NCI-H2107 treated with DMSO at 0.1 percent for 48 hours (cell line): ENCODE data around the gene SLC18A2.
"Not testable (repeated sequence)": the region's sequence is repeated elsewhere in the genome, so short reads cannot be mapped to it uniquely, and the experiment has no call there.

Experiments
- DNase-seq: peaks from one replicate; lab custom pipeline; 2025; ENCODE audit not compliant: unreplicated experiment; lab: John Stamatoyannopoulos, UW

Gene SLC18A2

DNA sequence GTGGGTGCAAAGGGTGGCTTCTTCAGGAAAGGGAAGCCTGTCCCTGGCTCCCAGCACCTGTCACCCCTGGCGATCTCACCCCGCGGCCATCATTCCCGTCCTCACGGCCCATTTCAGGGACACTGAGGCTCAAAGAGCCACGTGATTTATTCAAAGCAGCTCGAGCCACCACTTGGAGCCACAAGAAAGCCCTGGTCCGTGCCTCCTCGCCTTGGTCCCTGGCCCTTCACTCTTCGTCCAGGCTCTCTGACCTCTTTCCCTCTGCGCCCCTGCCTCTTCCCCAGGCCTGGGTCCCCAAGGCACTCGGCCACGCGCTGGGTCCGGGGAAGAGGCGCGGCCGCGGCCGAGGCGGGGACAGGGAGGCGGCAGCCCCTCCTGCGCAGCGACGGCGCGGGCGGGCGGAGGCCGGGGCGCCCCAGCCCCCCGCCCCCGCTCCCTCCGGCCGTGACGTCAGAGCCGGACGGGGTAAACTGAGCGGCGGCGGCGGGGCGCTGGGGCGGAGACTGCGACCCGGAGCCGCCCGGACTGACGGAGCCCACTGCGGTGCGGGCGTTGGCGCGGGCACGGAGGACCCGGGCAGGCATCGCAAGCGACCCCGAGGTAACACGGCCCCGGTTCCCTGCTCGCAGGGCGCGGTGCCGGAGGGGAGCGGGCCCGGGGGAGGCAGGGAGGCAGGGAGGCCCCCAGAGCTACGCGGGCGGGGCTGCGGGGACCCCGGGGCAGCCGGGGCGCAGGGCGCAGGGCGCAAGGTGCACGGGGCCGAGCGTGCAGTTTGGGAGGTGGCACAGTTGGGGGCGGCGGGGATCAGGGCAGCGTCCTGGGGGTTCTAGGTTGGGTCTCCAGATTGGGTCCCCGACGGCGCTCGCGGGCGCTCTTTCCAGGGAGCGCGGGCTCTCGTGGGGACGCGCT, at the start of gene SLC18A2:
TSS of gene SLC18A2 (plus strand) at position 494 of the 909 bp plus-strand sequence. CDS start 580 bp downstream, outside the sequence.
- no peak for DNase-seq

DNA sequence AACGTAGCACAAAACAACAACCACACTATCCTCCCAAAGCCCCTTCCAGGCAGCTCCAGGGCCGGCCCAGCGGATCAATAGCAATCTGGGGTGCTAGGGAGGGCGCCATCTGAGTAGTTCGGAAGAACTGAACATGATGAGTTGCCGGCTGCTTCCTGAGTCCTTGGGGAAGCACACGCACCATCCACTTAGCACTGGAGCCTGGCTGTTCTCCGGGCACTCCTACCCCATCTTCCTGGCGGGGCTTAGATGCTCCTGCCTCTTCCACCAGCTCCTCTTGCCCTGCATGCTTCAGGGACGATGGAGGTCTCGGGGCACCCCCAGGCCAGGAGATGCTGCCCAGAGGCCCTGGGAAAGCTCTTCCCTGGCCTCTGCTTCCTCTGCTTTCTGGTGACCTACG, 43.7 kb upstream of the SLC18A2 start, which contains the start of gene KCNK18:
TSS of gene KCNK18 (plus strand) at position 301 of the 400 bp plus-strand sequence. CDS start at position 301, 0 bp downstream.
- DNase-seq: no peak

DNA sequence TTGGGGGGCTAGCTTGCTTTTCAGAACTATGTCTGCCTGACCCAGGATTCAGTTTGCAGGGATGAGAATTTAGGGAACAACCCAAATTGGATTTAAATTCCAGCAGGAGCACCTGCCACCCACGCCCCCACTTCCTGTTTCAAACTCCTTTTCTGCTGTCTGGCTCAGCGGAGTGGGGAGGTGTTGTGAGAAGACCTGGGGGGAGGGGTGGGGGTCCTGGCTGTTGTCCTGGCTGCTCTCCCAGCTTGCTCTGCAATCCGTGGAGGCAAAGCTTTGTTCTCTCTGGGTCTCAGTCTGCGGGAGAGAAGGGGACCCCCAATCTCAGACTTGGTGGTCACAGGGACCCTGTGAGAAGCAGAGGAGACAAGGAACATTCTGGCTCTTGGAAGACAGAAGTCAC, 42.8 kb upstream of the SLC18A2 start:
- no peak for DNase-seq

DNA sequence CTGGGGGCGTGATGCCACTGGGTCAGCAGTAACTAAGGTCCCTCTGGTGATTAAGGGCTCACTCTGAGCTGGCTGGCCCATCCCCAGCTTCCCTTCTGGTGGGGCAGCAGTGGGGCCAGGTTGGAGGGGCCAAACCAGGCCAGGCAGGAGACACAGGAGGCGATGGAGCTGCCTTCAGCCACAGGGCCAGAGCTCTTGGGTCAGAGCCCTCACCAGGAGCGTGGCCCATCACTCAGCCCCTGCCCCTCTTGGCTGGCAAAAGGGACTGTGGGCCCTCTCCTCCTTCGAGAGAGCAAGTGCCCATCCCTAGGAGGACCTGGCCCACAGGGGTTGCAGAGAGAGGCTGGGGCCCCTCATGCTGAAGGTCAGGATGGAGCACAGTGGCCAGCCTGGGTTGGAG, 39.1 kb upstream of the SLC18A2 start:
- DNase-seq: no peak

DNA sequence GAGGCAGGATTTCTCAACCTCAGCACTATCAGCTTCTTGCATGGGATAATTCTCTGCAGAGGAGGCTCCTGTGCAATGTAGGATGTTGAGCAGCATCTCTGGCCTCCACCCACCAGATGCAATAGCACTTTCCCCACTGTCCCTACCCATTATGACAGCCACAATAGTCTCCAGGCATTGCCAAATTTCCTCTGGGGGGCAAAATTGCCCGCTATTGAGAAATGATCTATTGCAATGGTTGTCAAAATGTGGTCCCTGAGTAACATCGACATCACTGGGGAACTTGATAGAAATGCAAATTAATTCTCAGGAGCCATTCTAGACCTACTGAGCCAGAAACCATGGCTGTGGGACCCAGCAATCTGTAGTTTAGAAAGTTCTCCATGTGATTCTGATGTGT, 36.6 kb upstream of the SLC18A2 start:
- DNase-seq: no peak

DNA sequence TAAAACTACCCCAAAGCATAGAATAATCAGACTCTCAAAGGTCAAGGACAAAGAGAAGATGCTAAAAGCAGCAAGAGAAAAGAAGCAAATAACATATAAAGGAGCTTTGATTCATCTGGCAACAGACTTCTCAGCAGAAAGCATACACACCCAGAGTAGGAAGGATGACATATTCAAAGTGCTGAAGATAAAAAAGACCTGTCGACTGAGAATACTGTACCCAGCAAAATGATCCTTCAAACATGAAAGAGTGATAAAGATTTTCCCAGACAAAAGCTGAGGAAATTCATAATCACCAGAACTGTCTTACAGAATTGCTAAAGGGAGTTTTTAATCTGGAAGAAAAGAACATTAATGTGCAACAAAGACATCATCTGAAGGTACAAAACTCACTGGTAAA, 28.7 kb upstream of the SLC18A2 start:
- no peak for DNase-seq

DNA sequence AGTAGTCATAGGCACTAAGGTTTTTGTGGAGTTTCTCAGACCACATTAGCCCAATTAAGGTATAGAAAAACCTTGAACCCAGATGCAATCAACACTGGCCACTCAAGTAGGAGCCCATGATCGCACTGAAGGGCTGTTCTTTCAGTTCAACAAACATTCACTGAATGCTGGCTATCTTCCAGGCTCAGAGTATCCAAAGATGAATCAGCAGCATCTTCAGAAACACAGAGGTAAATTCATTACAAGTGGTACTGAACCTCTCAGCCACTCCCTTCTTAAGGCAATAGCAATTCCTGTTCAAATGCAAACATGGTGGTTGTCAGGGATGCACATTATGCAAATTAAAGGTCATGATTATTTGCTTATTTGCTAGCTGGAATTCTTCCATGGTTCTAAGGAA, 26.5 kb upstream of the SLC18A2 start:
- DNase-seq: no peak

DNA sequence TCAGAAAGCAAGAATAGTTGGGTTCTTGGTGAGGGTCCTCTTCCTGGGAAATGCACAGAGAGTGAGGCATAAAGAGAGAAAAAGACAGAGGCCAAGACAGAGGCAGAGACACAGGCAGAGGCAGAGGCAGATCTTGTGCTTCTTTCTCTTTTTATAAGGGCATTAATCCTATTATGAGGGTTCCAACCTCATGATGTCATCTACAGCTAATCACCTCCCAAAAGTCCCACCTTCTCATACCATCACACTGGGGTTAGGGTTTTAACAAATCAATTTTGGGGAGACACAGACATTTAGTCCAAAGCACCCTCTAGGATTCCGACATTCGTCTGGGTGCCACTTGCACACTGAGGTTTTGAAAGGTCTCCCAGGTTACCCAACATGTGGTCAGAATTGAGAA, 25.8 kb upstream of the SLC18A2 start:
- no peak for DNase-seq

DNA sequence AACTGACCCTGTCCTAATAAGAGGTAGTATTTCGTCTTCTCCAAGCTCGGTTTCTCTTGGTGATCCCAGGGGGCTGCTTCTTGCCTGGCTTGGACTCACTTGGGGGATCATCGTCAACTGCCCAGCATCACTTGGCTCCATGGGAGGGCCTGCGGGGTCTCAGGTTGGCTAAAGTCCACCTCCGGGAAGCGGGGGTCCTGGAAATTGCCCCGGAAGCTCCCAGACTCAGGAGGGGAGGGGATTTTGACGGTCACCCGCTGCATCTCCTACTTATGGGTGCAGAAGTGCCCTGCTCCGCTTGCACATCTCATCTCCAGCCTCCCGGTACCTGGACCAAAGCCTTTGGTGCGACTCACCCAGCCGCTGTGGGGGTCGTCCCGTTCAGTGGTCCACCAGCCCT, 24.9 kb upstream of the SLC18A2 start:
- DNase-seq: no peak

DNA sequence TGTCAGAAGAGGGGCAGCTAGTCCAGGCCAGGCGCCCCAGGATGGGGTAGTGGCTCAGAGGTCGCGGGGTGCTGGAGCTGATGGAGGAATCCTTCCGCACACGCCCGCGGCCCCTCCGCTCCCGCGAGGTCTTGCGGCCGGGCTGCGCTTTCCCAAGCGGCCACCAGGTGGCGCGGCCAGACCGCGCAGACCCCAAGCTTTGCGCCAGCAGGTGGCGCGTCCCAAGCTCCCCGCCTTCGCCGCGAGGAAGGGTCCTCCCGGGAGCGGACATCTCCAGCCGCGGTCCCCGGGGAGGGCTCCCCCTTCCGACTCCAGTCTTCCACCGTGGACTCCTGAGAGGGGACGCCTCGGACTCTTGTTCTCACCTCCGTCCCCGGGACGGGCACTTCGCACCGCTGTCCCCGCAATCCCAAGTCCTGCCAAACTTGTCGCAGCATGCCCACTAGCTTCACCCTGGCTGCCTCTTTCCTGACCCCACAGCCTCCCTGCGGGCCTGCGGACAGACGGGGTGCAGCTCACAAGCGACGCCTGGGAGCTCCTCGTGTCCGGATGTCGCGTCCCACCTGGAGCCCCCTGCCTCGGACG, 24.2 kb upstream of the SLC18A2 start:
- no peak for DNase-seq

DNA sequence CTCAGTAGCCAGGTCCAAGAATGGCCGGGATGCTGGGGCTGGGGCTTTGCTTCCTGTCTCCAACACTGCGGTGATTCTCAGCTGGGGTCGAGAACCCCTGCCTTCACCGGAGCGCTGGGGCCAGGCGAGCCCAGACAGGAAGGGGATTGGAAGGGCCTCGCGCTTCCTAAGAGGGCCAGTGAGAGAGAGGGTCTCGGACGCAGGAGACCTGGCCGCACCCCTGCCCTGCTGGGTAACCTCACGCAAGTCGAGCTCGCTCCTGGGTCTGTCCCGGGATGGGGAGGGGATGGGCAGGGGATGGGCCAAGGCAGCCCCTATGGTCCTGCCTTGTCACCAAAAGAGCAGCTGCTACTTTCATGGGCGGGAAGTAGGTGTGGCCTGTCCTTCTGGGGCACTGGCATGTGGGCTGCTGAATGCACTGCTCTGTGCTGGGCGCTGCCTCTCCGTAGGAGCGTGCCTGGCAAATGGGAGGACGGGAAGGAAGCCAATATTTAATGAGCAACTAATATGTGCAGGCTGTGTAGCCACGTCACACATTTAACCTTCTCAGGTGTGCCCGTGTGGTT, 23.6 kb upstream of the SLC18A2 start:
- no peak for DNase-seq

DNA sequence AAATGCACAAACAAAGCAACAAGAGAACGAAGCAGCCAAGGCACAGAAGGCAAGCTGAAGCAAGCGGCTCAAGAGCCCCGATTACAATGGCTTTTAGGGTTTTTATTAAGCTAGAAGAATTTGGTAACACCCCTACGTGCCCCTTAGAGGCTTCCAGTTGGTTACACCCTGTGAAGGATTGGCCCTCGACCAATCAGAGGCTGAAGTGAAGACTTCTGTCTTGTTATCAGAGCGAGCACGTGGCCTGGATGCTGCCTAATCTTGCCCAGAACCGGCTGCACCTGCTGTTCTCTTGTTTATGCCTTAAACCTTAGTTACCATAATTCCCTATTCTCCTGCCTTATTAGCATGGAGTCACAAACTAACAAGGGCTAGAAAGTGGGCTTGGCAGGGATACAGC, 22.3 kb upstream of the SLC18A2 start:
- DNase-seq: no peak

DNA sequence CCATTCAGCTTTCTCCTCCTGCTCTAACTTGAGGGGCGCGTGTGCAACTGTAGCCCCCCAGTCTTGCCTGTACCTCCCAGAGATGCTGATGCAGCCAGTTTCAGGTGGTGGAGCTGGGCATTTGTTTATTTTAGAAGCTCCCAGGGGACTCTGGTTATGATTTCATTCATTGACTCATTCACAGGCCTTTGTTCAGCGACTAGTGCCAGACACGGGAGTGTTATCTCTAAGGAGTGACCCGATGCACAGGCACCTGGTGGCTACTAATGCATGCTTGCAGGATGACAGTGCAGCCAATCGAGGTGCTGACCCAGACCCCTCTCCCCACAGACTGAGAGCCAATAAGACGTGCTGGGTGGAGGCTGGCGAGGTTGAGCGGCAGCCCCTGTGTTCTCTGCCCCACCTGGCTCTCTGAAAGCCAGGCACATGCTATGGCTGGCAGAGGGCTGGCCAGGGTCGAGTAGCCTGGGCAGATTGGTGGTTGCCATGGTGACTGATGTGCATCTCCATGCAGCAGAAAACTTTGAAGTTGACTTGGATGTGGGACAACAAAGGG, 19.7 kb upstream of the SLC18A2 start:
- DNase-seq: no peak

DNA sequence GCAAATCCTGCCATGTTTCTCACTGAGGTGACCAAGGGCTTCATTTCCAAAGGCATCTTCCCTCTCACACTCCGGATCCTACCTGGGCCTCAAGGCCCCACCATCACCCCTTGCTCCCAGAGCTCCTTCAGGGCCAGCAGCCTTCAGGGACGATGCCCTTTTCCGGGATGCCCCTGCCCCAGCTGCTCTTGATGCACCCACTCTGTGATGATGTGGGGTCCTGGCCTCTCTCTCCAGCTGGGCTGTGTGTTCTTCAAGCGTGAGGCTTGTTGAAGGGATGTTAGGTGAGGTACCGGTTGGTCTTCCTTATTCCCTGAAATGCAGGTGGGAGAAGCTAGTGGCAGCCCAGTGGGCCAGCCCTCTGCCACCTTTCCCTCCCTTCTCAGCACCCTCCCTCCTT, 18.4 kb upstream of the SLC18A2 start:
- DNase-seq: no peak

DNA sequence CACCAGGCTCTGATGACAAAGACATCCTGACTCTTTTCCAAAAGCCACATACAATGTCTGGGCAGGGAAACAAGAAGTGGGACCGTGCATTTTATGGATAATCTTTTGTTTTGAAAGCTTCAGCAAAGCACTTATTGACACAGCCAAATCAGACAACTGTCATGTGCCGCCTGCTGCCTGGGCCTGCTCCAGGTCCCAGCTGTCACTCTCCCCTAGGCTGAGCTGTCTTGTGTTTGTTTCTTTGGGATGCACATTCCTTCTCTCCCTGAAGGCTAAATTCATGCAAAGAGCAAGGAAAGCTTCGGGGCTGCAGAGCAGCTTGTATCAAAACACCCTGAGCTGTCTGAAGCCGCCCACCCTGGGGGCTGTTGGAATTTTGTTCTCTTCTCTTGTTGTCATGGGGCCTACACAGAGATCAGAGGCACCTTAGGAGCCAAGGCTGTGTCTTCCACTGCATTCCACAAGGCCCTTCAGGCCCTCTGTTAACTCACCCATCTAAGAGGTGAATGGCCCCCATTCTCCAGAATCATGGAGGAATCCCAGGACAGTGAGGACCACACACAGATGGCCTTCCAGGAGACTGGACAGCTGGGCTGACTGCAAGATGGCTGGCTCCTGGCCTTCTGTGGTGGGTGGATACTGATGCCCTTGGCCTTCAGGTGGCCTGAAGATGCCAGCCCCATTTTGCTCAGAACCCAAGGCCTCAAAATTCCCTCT, 17.8 kb upstream of the SLC18A2 start:
- DNase-seq: no peak

DNA sequence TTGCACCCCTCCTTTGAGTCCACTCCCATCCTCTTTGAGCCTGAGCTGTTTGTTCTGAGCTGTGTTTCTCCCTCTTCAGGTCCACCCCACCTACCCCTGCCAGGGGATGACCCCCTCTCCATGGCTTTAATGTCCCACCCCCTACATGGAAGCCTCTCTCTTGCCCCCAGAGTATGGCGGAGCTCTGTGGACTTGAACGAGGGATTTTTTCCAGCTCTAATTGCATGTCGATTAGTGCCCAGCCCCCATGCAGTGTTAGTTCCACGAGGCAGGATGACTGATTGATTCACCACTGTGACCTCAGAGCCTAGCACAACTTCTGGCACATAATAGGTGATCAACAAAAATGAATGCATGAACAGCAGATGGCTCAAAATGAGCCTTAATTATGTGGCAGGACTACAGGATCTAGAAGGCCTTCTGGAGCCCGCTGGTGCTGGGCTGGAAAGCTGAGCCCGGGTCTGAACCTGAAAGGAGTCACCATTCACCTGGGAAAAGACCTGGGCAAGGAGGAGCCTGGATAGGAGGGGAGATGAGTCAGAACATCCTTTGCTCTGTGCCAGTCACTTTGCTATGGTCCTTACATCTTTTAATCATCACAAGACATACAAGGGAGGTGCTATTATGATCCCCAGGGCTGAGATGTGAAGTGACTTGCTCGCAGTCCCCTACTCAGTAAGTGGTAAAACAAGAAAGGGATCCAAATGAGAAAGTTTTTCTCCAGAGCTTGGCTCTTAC, 17.1 kb upstream of the SLC18A2 start:
- no peak for DNase-seq

DNA sequence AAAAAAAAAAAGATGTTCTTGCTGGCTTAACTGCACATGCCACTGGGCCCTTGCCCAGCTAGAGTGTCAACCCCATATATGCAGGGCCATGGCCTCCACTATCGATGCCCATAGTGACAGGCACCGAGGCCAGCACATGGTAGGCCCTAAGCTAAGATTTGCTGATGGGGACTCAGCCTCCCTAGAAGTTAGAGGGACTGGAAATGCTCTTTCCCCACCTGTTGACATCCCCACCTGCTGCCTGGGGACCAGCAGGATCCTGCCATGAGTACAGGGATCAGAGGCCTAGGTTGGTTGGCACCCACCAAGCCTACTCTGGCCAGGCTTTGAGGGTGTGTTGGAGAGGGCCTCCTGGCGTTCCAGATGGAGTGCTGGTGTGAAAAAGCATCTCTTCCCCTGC, 16.0 kb upstream of the SLC18A2 start:
- DNase-seq: no peak

DNA sequence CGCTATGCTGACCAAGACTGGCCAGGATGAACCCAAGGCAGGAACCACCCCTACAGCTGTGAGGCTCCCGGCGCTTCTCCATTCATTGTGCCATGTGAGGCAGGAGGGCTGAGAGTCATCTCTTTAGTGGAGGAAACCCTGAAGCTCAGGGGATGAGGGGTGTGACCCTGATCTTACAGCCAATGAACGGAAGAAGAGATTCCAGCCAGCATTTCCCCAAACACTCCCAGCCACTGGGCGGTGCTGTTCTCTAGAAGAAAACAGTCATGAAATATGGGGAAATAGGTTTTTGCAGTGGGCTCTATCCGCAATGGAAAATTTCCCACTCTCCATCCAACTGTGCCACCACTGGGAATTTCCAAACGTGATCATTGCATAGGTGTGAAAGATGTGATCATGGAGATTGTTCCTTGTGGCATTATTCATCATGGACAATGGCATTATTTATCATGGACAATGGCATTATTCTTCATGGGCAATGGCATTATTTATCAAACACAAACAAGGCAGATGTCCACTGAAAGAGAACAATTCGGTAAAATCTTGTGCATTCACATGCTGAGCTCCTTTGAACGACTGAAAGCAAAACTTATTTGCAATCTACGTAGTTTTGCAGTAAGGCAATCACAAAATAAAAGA, 14.0 kb upstream of the SLC18A2 start:
- DNase-seq: no peak

DNA sequence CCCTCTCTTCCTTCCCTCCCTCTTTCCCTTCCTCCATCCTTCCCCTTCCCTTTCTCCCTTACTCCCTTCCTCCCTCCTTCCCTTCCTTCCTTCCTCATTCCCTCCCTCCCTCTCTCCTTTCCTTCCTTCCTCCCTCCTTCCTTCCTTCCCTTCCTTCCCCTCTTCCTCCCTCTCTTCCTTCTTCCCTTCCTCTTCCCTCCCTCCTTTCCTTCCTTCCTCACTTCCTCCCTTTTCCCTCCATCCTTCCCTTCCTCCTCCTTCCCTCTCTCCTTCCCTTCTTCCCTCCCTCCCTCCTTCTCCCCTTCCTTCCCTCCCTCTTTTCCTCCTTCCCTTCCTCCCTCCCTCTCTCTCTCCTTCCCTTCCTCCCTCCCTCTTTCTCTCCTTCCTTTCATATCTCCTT, 12.7 kb upstream of the SLC18A2 start:
- DNase-seq: no peak

DNA sequence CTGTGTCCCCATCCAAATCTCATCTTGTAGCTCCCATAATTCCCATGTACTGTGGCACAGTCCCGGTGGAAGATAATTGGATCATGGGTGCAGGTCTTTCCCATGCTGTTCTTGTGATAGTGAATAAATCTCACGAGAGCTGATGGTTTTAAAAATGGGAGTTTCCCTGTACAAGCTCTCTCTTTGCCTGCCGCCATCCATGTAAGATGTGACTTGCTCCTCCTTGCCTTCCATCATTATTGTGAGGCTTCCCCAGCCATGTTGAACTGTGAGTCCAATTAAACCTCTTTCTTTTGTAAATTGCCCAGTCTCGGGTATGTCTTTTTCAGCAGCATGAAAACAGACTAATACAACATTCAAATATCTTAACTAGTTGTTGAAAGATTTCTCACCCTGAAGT, 10.8 kb upstream of the SLC18A2 start:
- not testable (repeated sequence) for DNase-seq
